GM10248 (cell line): ENCODE results near the gene VASH1.

Experiments
- CTCF ChIA-PET: fragments of 300-600 bp; sonication (Branson Sonifier 250); formaldehyde crosslinking; extraction: SDS; loops from one replicate; lab custom pipeline; 2021; ENCODE audit warnings: antibody characterized with exemption; lab: Yijun Ruan, JAX
- POLR2A ChIA-PET: fragments of 350-650 bp; sonication (Branson Sonifier 250); formaldehyde crosslinking; extraction: SDS; loops from one replicate; lab custom pipeline; 2020; ENCODE audit warnings: antibody characterized with exemption; lab: Yijun Ruan, JAX
- DNase-seq: peaks from one replicate; pipeline ENCODE4 v3.0.0; 2012; ENCODE audit errors: extremely low spot score
- TF ChIP-seq, protein P1 (sequence below): IDR thresholded peaks from 2 replicates; pipeline ENCODE4 v1.5.1; 2012; ENCODE audit warnings: mild to moderate bottlenecking, low read depth; ENCODE audit errors: extremely low read depth, missing control alignments, control extremely low read depth

Gene VASH1

DNA sequence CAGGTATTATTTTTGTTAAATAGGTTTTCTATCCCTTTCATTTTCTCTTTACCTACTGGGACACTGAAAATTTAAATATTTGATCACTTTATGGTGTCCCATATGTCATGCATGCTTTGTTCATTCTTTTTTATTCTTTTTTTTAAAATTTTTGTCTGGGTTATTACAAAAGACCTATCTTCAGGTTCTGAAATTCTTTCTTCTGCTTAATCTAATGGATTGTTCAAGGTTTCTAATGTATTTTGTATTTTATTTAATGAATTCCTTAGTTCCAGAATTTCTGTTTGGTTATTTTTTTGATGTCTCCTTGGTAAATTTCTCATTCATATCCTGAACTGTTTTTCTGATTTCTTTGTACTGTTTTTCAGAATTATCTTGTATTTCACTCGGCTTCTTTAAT is 20.2 kb upstream of the VASH1 start:
- TF ChIP-seq, protein P1, sequence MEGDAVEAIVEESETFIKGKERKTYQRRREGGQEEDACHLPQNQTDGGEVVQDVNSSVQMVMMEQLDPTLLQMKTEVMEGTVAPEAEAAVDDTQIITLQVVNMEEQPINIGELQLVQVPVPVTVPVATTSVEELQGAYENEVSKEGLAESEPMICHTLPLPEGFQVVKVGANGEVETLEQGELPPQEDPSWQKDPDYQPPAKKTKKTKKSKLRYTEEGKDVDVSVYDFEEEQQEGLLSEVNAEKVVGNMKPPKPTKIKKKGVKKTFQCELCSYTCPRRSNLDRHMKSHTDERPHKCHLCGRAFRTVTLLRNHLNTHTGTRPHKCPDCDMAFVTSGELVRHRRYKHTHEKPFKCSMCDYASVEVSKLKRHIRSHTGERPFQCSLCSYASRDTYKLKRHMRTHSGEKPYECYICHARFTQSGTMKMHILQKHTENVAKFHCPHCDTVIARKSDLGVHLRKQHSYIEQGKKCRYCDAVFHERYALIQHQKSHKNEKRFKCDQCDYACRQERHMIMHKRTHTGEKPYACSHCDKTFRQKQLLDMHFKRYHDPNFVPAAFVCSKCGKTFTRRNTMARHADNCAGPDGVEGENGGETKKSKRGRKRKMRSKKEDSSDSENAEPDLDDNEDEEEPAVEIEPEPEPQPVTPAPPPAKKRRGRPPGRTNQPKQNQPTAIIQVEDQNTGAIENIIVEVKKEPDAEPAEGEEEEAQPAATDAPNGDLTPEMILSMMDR = no peak
- no peak for DNase-seq
- CTCF ChIA-PET = no interaction called here
- POLR2A ChIA-PET = no interaction called here

DNA sequence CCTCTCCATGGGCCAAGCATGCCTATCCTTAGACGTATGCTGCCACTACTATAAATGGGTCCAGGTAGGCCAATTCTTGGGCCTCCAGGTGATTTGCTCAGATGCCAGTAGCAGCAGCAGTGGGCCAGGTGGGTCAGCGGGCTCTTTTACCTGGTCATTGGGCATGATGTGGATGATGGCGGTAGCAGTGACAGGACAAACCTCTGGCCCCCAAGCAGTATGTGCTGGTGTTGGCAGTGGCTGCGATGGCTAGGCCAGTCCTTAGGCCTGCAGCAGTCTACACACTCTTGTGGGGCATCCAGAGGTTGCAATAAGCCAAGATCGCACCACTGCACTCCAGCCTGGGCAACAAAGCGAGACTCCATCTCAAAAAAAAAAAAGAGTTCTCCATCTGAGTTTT is 19.1 kb upstream of the VASH1 start:
- TF ChIP-seq, protein P1 = no peak
- ChIA-PET POLR2A (no interaction called here), CTCF (no interaction called here)
- no peak for DNase-seq

DNA sequence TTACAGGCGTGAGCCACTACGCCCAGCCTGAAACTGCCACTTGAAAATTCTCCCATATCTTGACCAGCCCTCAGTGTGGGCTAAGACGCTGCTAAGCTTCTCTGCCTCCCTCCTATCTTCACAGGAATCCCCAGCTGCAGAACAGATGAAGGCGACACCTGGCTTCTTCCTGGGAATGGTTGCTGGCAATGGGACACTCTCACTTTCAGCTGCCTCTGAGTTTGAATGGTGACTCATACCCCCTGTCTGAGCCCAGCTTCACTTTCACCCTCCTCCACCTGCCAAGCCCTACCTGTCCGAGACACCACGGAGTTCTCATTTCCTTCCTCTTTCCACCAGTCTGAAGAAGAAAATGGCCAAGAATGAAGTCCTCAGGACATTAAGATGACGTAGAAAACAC is 18.3 kb upstream of the VASH1 start:
- TF ChIP-seq, protein P1 = no peak
- ChIA-PET POLR2A (no interaction called here), CTCF (no interaction called here)
- no peak for DNase-seq

DNA sequence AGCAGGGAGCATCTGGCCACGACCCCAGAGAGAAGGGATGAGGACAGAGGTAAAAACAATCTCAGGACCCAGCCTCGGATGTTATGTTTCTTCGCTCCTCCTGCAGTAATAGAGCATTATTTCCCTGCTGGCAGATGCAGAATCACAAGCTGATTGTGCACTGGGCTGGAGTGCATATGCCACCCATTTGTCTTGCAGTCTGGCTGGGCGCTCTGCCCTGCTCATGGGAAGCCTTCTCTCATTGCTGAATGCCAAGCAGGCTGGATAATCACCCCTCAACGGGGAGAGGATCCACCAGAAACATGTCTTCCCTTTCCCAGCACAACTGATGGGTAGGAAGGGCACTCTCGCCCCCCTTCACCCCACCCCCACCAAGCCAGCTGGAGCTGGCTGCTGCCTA is 8.5 kb upstream of the VASH1 start:
- ChIA-PET CTCF (no interaction called here), POLR2A (no interaction called here)
- DNase-seq = no peak
- TF ChIP-seq, protein P1 = no peak

DNA sequence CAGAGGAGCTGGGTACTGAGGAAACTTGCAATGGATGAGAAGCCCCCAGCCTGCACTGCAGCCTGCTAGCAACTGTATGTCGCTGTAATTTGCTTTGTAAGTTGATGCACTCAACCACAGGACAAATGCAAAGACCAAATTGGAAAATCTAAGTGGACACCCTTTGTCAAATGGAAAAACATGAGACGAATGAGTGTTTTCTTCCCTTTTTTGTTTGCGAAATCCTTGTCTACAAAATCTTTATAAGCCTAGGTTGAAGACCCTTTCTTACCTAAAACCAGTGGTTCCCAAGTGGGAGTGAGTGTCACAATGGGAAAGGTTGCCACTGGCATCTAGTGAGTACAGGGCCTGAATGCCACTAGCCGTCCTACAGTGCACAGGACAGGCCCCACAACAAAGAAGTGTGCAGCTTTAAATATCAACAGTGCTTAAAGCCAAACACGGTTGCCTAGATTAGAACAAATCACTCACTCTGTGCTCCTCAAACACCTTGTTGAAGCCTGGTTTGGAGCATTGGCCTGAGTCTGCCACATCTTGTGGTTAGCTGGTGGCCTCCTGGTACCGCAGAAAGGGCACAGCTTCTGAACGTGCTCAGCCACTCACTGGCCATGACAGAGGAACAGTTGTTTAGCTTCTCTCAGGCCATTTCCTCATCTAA is 7.6 kb upstream of the VASH1 start:
- TF ChIP-seq, protein P1 = no peak
- ChIA-PET CTCF (no interaction called here), POLR2A (no interaction called here)
- no peak for DNase-seq

DNA sequence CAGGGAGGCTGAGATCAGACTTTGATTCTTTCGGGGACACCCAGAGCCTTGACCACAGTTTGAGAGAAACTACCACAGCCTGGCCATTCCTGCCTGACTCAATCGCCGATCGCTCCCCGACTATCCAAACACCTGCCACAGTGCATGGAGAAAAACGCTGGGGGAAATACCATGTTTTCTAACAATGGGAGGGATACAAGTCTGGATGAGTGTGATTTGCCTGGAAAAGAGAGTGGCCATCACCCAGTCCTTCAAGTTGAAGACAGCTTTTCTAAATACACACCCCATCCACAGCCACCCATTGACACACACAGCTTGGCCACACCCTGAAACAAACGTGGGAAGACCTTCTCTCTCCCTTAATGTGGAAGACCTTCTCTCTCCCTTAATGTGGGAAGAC is 6.7 kb upstream of the VASH1 start:
- DNase-seq = no peak
- ChIA-PET CTCF (interaction anchor here (2.9 kb wide), 1 partner anchor 17 kb away, joined by 6 read pairs; no protein-coding TSS in a partner anchor), POLR2A (no interaction called here)

More for the DNA sequence above, 6.7 kb upstream of the VASH1 start:
- TF ChIP-seq, protein P1 = no peak
